ENCODE results near the gene LYG1. TPM values are rescaled to one million over a fixed set of nuclear protein-coding genes. Genes with fewer than 3 reads are reported as not detected.

The LYG1 gene
- total and polyA plus RNA-seq, 9 of the 15 experiments (the other 6 are each of a cell fraction or from before 2014, with no cell fraction given), result 0.64 to 2.6 (median 1.2) TPM

GRCh38 chr2:99337113-99338028 lies 36.4 kb upstream of the LYG1 start, which contains the start of gene EIF5B (continued):
- TF ChIP-seq ZNF512 (tag; IDR thresholded peaks at IDR 0.05) (no peak), ELK3 (CRISPR knock-in tag; IDR thresholded peaks at IDR 0.05) (no peak), YY1 (IDR thresholded peaks at IDR 0.05; ENCODE audit: borderline replicate concordance in 1 of 3, control insufficient read depth in 1 of 3, extremely low read depth in 1 of 3, insufficient read depth in 3 of 3, insufficient read length in 1 of 3, insufficient replicate concordance in 2 of 3, low read depth in 1 of 3, low read length in 2 of 3) (peak in 2 of 3 experiments; percentile 69 to 70), MAZ (CRISPR knock-in tag; conservative IDR thresholded peaks at IDR 0.05 in 1 of 2, IDR thresholded peaks at IDR 0.05 in 1 of 2) (peak; percentile 40 to 56), MAFF (IDR thresholded peaks at IDR 0.05; ENCODE audit: low read length) (no peak), HDAC1 (IDR thresholded peaks at IDR 0.05) (peak in 1 of 2 experiments; percentile 86; a peak in 2 of 4 replicates), CREB1 (IDR thresholded peaks at IDR 0.05) (peak; percentile 58; the same call in 1 of the 2 replicates), CREB1 (CRISPR knock-in tag; IDR thresholded peaks at IDR 0.05) (peak; percentile 65), ZNF431 (CRISPR knock-in tag; IDR thresholded peaks at IDR 0.05) (no peak), GATA2 (CRISPR knock-in tag; IDR thresholded peaks at IDR 0.05) (no peak), TRIM24 (IDR thresholded peaks at IDR 0.05) (no peak), TEAD2 (tag; IDR thresholded peaks at IDR 0.05) (no peak), ZNF174 (CRISPR knock-in tag; IDR thresholded peaks at IDR 0.05) (no peak), FOXP4 (CRISPR knock-in tag; IDR thresholded peaks at IDR 0.05; ENCODE audit: borderline replicate concordance) (peak; percentile 50; the same call in 1 of the 2 replicates), ZNF398 (CRISPR knock-in tag; IDR thresholded peaks at IDR 0.05) (no peak), ETS2 (tag; IDR thresholded peaks at IDR 0.05; ENCODE audit: borderline replicate concordance, poor library complexity, severe bottlenecking) (no peak), MXI1 (IDR thresholded peaks at IDR 0.05; ENCODE audit: low read depth, low read length) (no peak; the same call in 1 of the 2 replicates), RAD51 (IDR thresholded peaks at IDR 0.05; ENCODE audit: borderline replicate concordance, low read depth) (no peak), NEUROD1 (IDR thresholded peaks at IDR 0.05; ENCODE audit: borderline replicate concordance, low read depth, low read length, partially characterized antibody) (peak; percentile 28), BCL6 (CRISPR knock-in tag; IDR thresholded peaks at IDR 0.05) (no peak)
